ENCODE data around the gene PARD3B. TPM values are rescaled to one million over a fixed set of nuclear protein-coding genes. Genes with fewer than 3 reads are reported as not detected.

The PARD3B gene
- total and polyA plus RNA-seq, 2 experiments from 2014 or later: 3.5 to 4.4 TPM

DNA sequence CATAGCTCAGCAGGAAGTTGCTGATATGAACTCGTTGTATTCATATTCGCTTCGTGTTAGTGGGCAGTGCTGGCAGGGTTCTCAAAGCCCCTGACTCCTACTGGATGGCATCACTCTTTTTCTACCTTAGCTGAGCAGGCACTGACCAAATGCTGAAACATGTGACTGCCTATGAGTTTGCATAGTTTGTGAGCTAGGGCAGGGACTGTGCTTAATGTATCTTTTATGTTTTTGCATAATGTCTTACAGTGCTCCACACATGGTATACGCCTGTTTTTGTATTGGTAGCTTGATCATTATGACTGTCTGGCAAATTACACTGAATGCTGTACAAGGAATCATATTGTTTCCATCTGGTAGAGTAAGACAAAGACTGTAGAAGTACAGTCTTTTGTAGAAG, 305.3 kb downstream of the PARD3B start:
- Histone ChIP-seq H3K4me1 (ENCODE audit: insufficient read depth) (no peaks in the 10 kb centered on the region), H3K27me3 (ENCODE audit: insufficient read depth) (no peaks in the 10 kb centered on the region), H3K9me2 (ENCODE audit: insufficient read depth) (no peaks in the 10 kb centered on the region), H3F3A (replicated peaks; ENCODE audit: low read depth) (no peaks in the 10 kb centered on the region), H3K4me3 (no peak overlapping the region), H2AFZ (no peak overlapping the region), H3K27ac (ENCODE audit: low read depth) (no peak overlapping the region), H3K79me2 (replicated peaks; ENCODE audit: insufficient read depth) (no peaks in the 10 kb centered on the region), H3K36me3 (ENCODE audit: insufficient read depth) (no peaks in the 10 kb centered on the region), H3K4me2 (no peak overlapping the region), H4K20me1 (replicated peaks; ENCODE audit: insufficient read depth) (no peaks in the 10 kb centered on the region)
- H3K4me3 Mint-ChIP-seq: no peak overlapping the region
- no peaks in the 10 kb centered on the region for H3K36me3 Mint-ChIP-seq (ENCODE audit: low read depth)
- DNase-seq (ENCODE audit: low spot score): no peak
- ATAC-seq: no peak
- peaks cover under 1% of the 10 kb centered on the region; the same call in 1 of the 3 replicates for H3K9me3 Mint-ChIP-seq
- TF ChIP-seq REST (IDR thresholded peaks at IDR 0.05; ENCODE audit: unreplicated experiment): peak; percentile 54
- no peak for TF ChIP-seq ETS1 (IDR thresholded peaks at IDR 0.05)
- peaks cover 2% of the 10 kb centered on the region for H3K27me3 Mint-ChIP-seq (ENCODE audit: insufficient read depth, low read depth, poor library complexity)
- H3K4me1 Mint-ChIP-seq: peaks cover 5% of the 10 kb centered on the region; the same call in 2 of the 3 replicates
- no peak overlapping the region; the same call in 1 of the 2 replicates for H3K27ac Mint-ChIP-seq

DNA sequence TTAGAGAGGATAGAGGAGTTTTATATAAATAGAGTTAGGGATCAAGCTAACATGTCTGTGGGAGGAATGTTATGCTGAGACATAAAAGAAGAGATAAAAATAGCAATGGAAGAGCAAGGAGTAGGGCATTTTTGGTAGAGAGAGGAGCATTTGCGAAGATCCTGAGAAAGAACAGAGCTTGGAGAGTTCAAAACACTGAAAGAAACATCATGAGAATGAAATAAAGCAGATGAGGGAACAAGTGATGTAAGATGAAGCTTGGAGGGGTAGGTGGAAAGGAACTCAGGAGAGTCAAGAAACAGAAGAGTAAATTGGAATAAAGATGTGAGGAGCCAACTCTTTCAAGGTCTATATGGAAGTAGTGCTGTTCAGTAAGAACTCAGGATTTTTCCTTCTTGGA, 308.6 kb downstream of the PARD3B start:
- H3K4me1 ChIP-seq (ENCODE audit: insufficient read depth): no peaks in the 10 kb centered on the region
- peaks cover 2% of the 10 kb centered on the region for H3K27me3 Mint-ChIP-seq (ENCODE audit: insufficient read depth, low read depth, poor library complexity)
- no peak for ATAC-seq
- H3K27ac ChIP-seq (ENCODE audit: low read depth): no peak overlapping the region
- H3K9me2 ChIP-seq (ENCODE audit: insufficient read depth): no peaks in the 10 kb centered on the region
- H3K4me3 Mint-ChIP-seq: no peak overlapping the region
- H3F3A ChIP-seq (replicated peaks; ENCODE audit: low read depth): no peaks in the 10 kb centered on the region
- TF ChIP-seq ETS1 (IDR thresholded peaks at IDR 0.05): no peak
- no peak for TF ChIP-seq EZH2 (IDR thresholded peaks at IDR 0.05; ENCODE audit: low read depth, unreplicated experiment)
- TF ChIP-seq REST (IDR thresholded peaks at IDR 0.05; ENCODE audit: unreplicated experiment): no peak
- no peak for TF ChIP-seq ZNF114 (CRISPR knock-in tag; IDR thresholded peaks at IDR 0.05)
- no peak for TF ChIP-seq CREB1 (CRISPR knock-in tag; IDR thresholded peaks at IDR 0.05; ENCODE audit: low read depth)
- no peak for TF ChIP-seq STAT1 (IDR thresholded peaks at IDR 0.05; ENCODE audit: unreplicated experiment)
- TF ChIP-seq JUNB (IDR thresholded peaks at IDR 0.05; ENCODE audit: unreplicated experiment): no peak
- no peak for TF ChIP-seq EZH2phosphoT487 (IDR thresholded peaks at IDR 0.05; ENCODE audit: unreplicated experiment)
- TF ChIP-seq NANOG (IDR thresholded peaks at IDR 0.05; ENCODE audit: borderline replicate concordance): no peak
- TF ChIP-seq POLR2AphosphoS5 (IDR thresholded peaks at IDR 0.05; ENCODE audit: low read depth): no peak
- no peak overlapping the region for H3K4me2 ChIP-seq
- no peaks in the 10 kb centered on the region; the same call in 2 of the 3 replicates for H3K36me3 Mint-ChIP-seq (ENCODE audit: low read depth)
- peaks cover 5% of the 10 kb centered on the region; the same call in 2 of the 3 replicates for H3K4me1 Mint-ChIP-seq
- no peaks in the 10 kb centered on the region for H3K79me2 ChIP-seq (replicated peaks; ENCODE audit: insufficient read depth)
- DNase-seq (ENCODE audit: low spot score): no peak
- no peaks in the 10 kb centered on the region for H3K27me3 ChIP-seq (ENCODE audit: insufficient read depth)
- H3K9me3 Mint-ChIP-seq: peaks cover 5% of the 10 kb centered on the region; the same call in 1 of the 3 replicates
- H3K36me3 ChIP-seq (ENCODE audit: insufficient read depth): no peaks in the 10 kb centered on the region
- H3K27ac Mint-ChIP-seq: no peak overlapping the region
- no peaks in the 10 kb centered on the region for H4K20me1 ChIP-seq (replicated peaks; ENCODE audit: insufficient read depth)
- no peak overlapping the region for H2AFZ ChIP-seq
- no peak overlapping the region for H3K4me3 ChIP-seq
